Activated CD4-positive, alpha-beta memory T cell treated with anti-CD3 and anti-CD28 coated beads, Interleukin-2, amount 10 ng/mL, durations not matched to agents 7 days and 5 days (primary cell): Measurements from ENCODE around the gene EPB41. TPM values are rescaled to one million over a fixed set of nuclear protein-coding genes. Genes with fewer than 3 reads are reported as not detected.
A peak's percentile ranks its signal among the peaks of the same experiment; 100 is the strongest.
"Not testable (repeated sequence)": the region's sequence is repeated elsewhere in the genome, so short reads cannot be mapped to it uniquely, and the experiment has no call there.

Experiments used
- CTCF ChIA-PET: fragments of 350-600 bp; sonication (Branson Sonifier 250); formaldehyde crosslinking; loops from one replicate; lab custom pipeline; 2021; ENCODE audit warnings: antibody characterized with exemption, inconsistent platforms; lab: Charles Lee
- POLR2A ChIA-PET: fragments of 350-600 bp; sonication (Branson Sonifier 250); formaldehyde crosslinking; loops from one replicate; lab custom pipeline; 2021; ENCODE audit warnings: antibody characterized with exemption; lab: Charles Lee
- DNase-seq: peaks from one replicate; pipeline ENCODE4 v3.0.0-alpha.2; 2020
- H3K27ac Mint-ChIP-seq: one replicate; pipeline ENCODE4 v1.8.0; 2021; ENCODE audit warnings: mild to moderate bottlenecking, mixed read lengths
- H3K27me3 Mint-ChIP-seq: one replicate; pipeline ENCODE4 v1.8.0; 2021; ENCODE audit warnings: mixed read lengths
- H3K36me3 Mint-ChIP-seq: one replicate; pipeline ENCODE4 v1.8.0; 2021; ENCODE audit warnings: low read depth, mixed read lengths
- H3K4me1 Mint-ChIP-seq: one replicate; pipeline ENCODE4 v1.8.0; 2021; ENCODE audit warnings: mixed read lengths
- H3K4me3 Mint-ChIP-seq: one replicate; pipeline ENCODE4 v1.8.0; 2021; ENCODE audit warnings: mild to moderate bottlenecking, mixed read lengths
- H3K9me3 Mint-ChIP-seq: one replicate; pipeline ENCODE4 v1.8.0; 2021; ENCODE audit warnings: mixed read lengths
- total RNA-seq, 2 experiments: library from RNA; stranded (reverse); gene quantifications; one replicate each; pipeline ENCODE4 v1.2.3, GENCODE V29; 2021

Gene EPB41
- total RNA-seq, 2 experiments from 2014 or later = 95.0 to 97.6 TPM

DNA sequence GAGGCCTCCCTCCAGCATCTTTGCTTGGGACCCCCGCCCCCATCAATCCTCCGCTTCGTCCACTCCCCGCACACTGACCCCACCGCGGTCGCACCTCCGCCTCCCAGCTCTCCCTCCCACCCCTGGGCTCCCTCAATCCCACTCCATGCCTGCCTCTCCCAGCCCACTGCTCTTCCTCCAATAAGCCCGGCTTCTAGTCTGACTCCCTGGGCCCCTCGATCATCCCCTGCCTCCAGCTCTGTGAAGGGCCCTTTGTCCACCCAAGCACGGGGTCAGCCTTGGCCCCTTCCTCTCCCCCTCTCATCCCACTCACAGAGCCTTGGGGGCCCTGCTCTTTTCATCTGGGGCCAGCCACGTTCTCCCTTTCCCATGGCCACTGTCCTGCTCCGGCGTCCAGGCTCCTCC is 210.9 kb downstream of the EPB41 start:
- H3K9me3 Mint-ChIP-seq = no peaks in the 10 kb centered on the region
- CTCF ChIA-PET = interaction anchor here (1.5 kb wide), 1 partner anchor 9 kb away, joined by 7 read pairs; no protein-coding TSS in a partner anchor
- H3K27me3 Mint-ChIP-seq = peaks cover 38% of the 10 kb centered on the region
- no peaks in the 10 kb centered on the region for H3K36me3 Mint-ChIP-seq
- H3K4me3 Mint-ChIP-seq = peak overlapping the region; percentile 52
- H3K4me1 Mint-ChIP-seq = peaks cover 14% of the 10 kb centered on the region
- no peak overlapping the region for H3K27ac Mint-ChIP-seq
- POLR2A ChIA-PET = interaction anchor here (1.8 to 2.3 kb wide), 2 partner anchors 12 to 56 kb away, joined by 6 to 12 read pairs; partner anchors contain the start of gene SRSF4
- DNase-seq = no peak

DNA sequence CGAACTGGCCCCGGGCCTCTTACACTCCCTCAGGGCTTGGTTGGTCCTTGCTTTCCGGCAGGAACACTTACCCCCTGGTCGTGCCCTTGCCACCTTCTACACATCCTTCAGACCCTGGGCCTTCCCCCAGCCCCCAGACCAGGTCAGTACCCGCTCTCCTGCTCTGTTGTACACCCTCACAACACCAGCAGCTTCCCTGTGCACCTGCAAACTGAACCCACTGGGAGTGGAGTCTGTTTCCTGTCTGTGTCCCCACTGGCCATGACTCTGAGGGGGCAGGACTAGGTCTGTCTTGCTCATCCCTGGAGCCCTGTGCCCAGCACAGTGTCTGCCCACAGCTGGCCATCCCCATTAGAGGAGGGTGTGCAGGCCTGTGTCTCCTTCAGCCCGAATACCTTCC is 211.4 kb downstream of the EPB41 start:
- ChIA-PET CTCF (no interaction called here), POLR2A (interaction anchor here (2.3 kb wide), 1 partner anchor 56 kb away, joined by 12 read pairs; the partner anchor contains the start of gene SRSF4)
- peaks cover 33% of the 10 kb centered on the region for H3K27me3 Mint-ChIP-seq
- H3K36me3 Mint-ChIP-seq = no peaks in the 10 kb centered on the region
- H3K4me3 Mint-ChIP-seq = peak overlapping the region; percentile 52
- peaks cover 14% of the 10 kb centered on the region for H3K4me1 Mint-ChIP-seq
- H3K27ac Mint-ChIP-seq = no peak overlapping the region
- H3K9me3 Mint-ChIP-seq = no peaks in the 10 kb centered on the region
- DNase-seq = no peak

DNA sequence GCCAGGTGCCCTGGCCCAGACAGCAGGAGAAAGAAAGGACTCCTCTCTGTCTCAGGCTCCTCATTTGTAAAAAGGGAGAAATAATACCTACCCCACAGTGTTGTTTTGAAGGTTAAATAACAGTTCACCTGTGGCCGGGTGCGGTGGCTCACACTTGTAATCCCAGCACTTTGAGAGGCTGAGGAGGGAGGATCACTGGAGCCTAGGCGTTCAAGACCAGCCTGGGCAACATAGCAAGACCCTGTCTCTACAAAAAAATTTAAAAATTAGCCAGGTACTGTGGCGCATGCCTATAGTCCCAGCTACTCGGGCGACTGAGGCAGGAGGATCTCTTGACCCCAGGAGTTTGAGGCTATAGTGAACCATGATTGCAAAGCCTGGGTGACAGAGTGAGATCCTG is 211.8 kb downstream of the EPB41 start:
- Mint-ChIP-seq H3K27ac (no peak overlapping the region), H3K4me3 (no peak overlapping the region), H3K36me3 (no peaks in the 10 kb centered on the region), H3K27me3 (peaks cover 31% of the 10 kb centered on the region), H3K4me1 (peaks cover 14% of the 10 kb centered on the region), H3K9me3 (no peaks in the 10 kb centered on the region)
- ChIA-PET POLR2A (no interaction called here), CTCF (interaction anchor here (0.7 kb wide), 1 partner anchor 244 kb away, joined by 3 read pairs; no protein-coding TSS in a partner anchor)
- no peak for DNase-seq

DNA sequence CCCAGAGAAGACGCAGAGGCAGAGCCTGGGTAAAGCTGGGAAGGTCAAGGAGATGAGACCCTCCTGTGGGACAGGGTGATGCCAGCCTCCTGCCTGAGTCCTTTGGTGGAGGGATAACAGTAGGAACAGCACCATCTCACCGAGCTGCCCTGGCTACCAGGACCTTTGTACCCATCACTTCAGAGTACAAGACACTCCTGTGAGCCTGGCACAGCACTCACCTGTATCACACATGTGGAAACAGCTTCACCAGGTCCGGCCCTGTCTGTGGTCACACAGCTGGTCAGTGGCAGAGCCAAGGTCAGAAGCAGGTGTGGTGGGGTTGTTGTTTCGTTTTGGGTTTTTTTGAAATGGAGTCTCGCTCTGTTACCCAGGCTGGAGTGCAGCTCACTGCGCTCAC is 214.4 kb downstream of the EPB41 start:
- no peak for DNase-seq
- H3K4me1 Mint-ChIP-seq = peaks cover 11% of the 10 kb centered on the region
- CTCF ChIA-PET = interaction anchor here (0.6 to 0.8 kb wide), 3 partner anchors 12 to 402 kb away, joined by 3 read pairs; no protein-coding TSS in a partner anchor
- no peak overlapping the region for H3K4me3 Mint-ChIP-seq
- H3K36me3 Mint-ChIP-seq = no peaks in the 10 kb centered on the region
- peaks cover 26% of the 10 kb centered on the region for H3K27me3 Mint-ChIP-seq
- no peak overlapping the region for H3K27ac Mint-ChIP-seq
- H3K9me3 Mint-ChIP-seq = no peaks in the 10 kb centered on the region
- POLR2A ChIA-PET = interaction anchor here (1.1 to 1.2 kb wide), 2 partner anchors 14 to 51 kb away, joined by 3 read pairs; no protein-coding TSS in a partner anchor

DNA sequence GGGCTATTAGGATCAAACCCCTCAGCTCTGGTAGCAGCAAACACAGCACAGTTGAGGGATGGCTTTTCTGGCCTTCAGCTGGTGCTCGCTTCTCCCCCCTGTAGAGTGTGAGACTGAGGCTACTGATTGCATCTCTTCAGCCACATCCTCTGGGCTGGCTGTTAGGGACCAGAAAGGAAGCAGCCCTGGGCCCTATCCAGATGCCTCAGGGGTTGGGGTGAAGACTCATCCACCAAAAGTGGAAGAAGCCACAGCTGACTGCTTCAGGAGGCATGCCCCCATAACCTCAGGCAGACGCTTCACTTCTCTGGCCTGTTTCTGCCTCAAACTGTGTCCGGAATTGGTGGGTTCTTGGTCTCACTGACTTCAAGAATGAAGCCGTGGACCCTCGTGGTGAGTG is 215.5 kb downstream of the EPB41 start:
- Mint-ChIP-seq H3K4me1 (peaks cover 14% of the 10 kb centered on the region), H3K9me3 (no peaks in the 10 kb centered on the region), H3K36me3 (no peaks in the 10 kb centered on the region), H3K4me3 (no peak overlapping the region), H3K27ac (no peak overlapping the region), H3K27me3 (peaks cover 25% of the 10 kb centered on the region)
- ChIA-PET CTCF (no interaction called here), POLR2A (no interaction called here)
- no peak for DNase-seq

DNA sequence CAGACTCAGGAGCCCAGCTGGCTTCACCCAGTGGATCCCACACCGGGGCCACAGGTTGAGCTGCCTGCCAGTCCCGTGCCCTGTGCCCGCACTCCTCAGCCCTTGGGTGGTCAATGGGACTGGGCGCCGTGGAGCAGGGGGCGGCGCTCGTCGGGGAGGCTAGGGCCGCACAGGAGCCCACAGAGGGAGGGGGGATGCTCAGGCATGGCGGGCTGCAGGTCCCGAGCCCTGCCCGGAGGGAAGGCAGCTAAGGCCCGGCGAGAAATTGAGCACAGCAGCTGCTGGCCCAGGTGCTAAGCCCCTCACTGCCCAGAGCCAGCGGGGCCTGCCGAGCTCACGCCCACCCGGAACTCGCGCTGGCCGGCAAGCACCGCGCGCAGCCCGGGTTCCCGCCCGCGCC is 216.7 kb downstream of the EPB41 start:
- DNase-seq, H3K4me1 Mint-ChIP-seq, H3K27ac Mint-ChIP-seq, H3K4me3 Mint-ChIP-seq, POLR2A ChIA-PET, H3K9me3 Mint-ChIP-seq, CTCF ChIA-PET, H3K36me3 Mint-ChIP-seq: not testable (repeated sequence)
- H3K27me3 Mint-ChIP-seq = peaks cover 18% of the 10 kb centered on the region

DNA sequence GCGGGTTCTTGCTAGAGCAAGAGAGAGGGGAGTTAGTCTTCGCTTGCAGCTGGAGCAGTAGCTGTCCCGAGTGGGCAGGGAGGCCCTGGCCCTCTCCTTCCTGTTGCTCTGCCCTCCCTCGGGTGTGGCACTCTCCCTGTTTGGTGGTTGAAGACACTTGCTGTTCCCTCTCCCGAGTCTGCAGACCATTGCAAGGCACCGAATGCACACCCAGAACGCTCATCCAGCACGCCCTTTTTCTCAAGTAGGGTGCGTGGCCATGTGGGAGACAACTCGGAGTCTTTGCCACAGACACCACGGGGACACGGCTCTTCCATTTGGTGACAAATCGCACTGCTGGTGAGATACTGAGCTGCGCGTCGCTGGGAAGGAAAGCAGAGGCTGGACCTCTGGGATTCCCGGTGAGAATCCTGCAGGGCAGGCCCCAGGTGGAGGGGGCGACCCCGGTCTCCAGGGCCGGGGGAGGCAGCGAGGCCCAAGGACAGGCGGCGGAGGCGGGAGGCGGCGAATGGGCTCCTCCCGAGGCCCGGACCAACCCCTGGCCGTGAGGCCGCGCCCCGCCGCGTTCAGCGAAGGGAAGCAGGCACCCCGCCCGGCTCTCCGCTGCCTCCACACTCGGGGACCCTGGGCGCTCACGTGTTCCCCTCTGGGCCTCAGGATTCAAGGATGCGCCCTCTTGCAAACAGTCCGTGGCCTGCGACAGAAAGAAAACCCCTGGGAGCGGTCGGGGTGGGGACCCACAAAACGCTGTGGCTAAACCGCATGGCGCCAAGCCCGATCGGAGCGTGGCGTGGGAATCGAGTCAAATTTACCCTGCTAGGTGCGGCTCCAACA is 219.7 kb downstream of the EPB41 start:
- H3K36me3 Mint-ChIP-seq = no peaks in the 10 kb centered on the region
- CTCF ChIA-PET = interaction anchor here (1.6 kb wide), 1 partner anchor 10 kb away, joined by 7 read pairs; no protein-coding TSS in a partner anchor
- DNase-seq = no peak
- no peak overlapping the region for H3K4me3 Mint-ChIP-seq
- no peak overlapping the region for H3K27ac Mint-ChIP-seq
- peaks cover 17% of the 10 kb centered on the region for H3K27me3 Mint-ChIP-seq
- no peaks in the 10 kb centered on the region for H3K9me3 Mint-ChIP-seq
- H3K4me1 Mint-ChIP-seq = peaks cover 7% of the 10 kb centered on the region
- POLR2A ChIA-PET = no interaction called here

DNA sequence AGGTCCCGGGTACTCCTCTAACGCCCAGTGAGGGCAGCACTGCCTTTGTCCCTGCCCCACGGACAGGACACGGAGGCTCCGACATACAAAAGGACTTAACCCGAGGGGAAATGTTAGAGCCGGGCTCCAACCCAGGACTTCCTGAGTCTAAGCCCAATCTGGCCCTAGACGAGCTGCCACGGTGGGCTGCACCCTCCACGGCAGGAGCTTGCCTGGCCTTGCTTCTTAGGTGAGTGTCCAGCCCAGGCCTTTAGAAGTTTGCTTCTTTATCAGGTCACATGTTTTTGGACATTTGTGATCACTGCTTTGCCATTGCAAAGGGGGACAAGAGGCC is 220.3 kb downstream of the EPB41 start:
- Mint-ChIP-seq H3K4me1 (peaks cover 7% of the 10 kb centered on the region), H3K27me3 (peaks cover 16% of the 10 kb centered on the region), H3K9me3 (no peaks in the 10 kb centered on the region), H3K4me3 (no peak overlapping the region), H3K36me3 (no peaks in the 10 kb centered on the region), H3K27ac (no peak overlapping the region)
- DNase-seq = no peak
- POLR2A ChIA-PET = no interaction called here
- CTCF ChIA-PET = interaction anchor here (1.6 kb wide), 1 partner anchor 10 kb away, joined by 7 read pairs; no protein-coding TSS in a partner anchor

DNA sequence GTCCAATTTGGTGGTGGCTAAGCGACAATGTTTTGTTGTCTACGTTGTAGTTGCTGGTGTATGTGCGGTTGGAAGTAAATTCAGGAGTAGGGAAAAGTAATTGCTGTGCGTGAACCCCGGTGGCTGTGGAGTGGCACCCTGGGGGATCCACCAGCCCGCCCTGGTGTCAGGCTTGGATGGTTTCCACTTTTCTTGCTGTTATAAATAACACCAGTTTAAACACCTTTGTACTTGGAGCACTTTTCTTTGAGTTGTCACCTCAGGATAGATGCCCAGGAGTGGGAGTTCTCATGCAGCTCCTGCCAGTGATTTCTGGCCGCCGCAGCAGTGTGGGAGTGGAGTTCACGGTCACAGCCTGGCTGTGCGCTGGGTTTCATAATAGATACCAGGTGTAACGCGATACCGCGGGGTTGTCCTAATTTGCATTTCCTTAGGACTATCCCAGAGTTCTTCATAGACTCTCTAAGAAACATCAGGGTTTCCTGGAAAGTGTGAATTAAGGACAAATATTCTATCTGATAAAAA is 222.1 kb downstream of the EPB41 start:
- peaks cover 7% of the 10 kb centered on the region for H3K4me1 Mint-ChIP-seq
- H3K27me3 Mint-ChIP-seq = peaks cover 9% of the 10 kb centered on the region
- CTCF ChIA-PET = interaction anchor here (0.6 kb wide), 1 partner anchor 101 kb away, joined by 3 read pairs; no protein-coding TSS in a partner anchor
- no peak for DNase-seq
- H3K4me3 Mint-ChIP-seq = no peak overlapping the region
- H3K9me3 Mint-ChIP-seq = no peaks in the 10 kb centered on the region
- POLR2A ChIA-PET = no interaction called here
- H3K36me3 Mint-ChIP-seq = no peaks in the 10 kb centered on the region
- no peak overlapping the region for H3K27ac Mint-ChIP-seq

DNA sequence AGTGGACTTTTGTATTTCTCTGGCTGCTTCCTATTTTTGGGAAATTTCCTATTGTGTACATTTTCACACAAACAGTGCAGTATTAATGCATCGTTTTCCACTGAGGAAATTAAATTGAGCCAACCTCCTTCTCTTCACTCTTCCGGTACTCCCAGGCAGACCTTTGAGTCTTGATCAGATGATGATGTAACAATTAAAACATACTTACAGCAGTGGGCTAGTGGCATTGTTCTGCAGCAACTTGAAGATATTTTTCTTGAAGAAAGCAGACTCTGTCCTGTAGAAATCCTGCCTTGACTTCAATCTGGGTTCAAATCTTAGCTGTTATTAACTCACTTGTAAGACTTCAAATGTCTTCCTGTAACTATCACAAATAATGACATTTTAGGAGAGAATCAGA is 228.3 kb downstream of the EPB41 start:
- ChIA-PET POLR2A (interaction anchor here (1.1 to 1.6 kb wide), 2 partner anchors 14 to 39 kb away, joined by 3 read pairs; partner anchors contain the start of gene SRSF4), CTCF (no interaction called here)
- Mint-ChIP-seq H3K4me1 (no peaks in the 10 kb centered on the region), H3K27ac (no peak overlapping the region), H3K36me3 (peaks cover 40% of the 10 kb centered on the region), H3K27me3 (no peaks in the 10 kb centered on the region), H3K4me3 (no peak overlapping the region), H3K9me3 (no peaks in the 10 kb centered on the region)
- DNase-seq = no peak

DNA sequence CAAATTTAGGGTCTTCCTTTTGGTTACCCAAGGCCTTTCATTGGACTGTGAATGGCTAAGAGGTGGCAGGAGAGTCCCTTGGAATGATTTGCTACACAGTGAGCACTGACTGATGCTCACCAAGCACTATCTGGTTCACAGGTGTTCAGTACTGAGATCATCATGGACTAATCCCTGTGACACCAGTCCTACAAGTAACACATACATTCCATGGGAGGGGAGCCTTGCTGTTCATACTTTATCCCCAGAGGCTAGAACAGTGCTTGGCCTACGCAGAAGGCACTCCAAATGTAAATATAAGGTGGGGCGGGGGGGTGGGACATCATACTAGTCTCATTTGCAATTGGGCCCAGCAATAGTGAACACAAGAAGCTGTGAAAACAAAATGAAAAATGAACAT is 229.8 kb downstream of the EPB41 start:
- Mint-ChIP-seq H3K4me1 (no peaks in the 10 kb centered on the region), H3K9me3 (no peaks in the 10 kb centered on the region), H3K4me3 (no peak overlapping the region), H3K27me3 (no peaks in the 10 kb centered on the region), H3K27ac (no peak overlapping the region), H3K36me3 (peaks cover 55% of the 10 kb centered on the region)
- DNase-seq = no peak
- ChIA-PET CTCF (no interaction called here), POLR2A (no interaction called here)

DNA sequence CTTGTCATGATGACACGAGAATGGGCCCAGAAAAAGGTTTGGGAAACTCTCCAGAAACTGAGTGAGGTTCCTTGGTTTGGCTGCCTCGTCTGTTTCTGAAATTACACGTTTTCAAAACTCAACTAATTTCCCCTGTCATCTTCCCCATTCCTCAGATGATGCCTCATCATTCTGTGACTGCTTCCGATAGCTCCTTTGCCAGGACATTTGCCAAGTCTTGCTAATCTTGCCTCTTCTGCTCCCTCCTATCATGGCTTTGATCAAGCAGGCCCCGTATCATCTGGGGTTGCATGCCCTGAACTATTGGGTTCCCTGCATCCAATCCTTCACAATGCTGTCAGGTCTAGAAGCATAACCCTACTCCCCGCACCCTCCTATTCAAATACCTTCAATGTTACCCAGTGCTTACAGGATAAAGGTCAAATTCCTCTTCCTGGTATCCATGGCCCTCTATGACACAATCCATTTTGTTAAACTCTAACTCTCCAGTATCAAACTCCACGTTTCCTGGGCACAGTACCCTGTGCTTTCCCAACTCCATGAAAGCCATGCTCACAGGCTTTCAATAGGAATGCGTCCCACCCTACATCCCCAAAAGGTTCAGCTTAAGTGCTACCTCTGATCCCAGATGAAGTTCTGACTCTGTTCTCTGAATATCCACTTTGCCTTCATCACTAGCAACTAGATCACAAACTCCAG is 231.5 kb downstream of the EPB41 start:
- ChIA-PET POLR2A (no interaction called here), CTCF (interaction anchor here (1.3 kb wide), 1 partner anchor 52 kb away, joined by 3 read pairs; no protein-coding TSS in a partner anchor)
- Mint-ChIP-seq H3K4me3 (no peak overlapping the region), H3K4me1 (no peaks in the 10 kb centered on the region), H3K27me3 (no peaks in the 10 kb centered on the region), H3K9me3 (no peaks in the 10 kb centered on the region), H3K36me3 (peaks cover 71% of the 10 kb centered on the region), H3K27ac (no peak overlapping the region)
- DNase-seq = no peak
